Mucosa of descending colon (tissue), 3 donors: ENCODE measurements around the gene SAA4. TPM values are rescaled to one million over a fixed set of nuclear protein-coding genes. Genes with fewer than 3 reads are reported as not detected.

Source experiments
- ATAC-seq: fragments of 200-7000 bp; cut with Tn5 transposase; one replicate; pipeline ENCODE4 v1.9.1; 2020; ENCODE audit warnings: mild to moderate bottlenecking, moderate library complexity
- DNase-seq, 3 donors: peaks; one replicate each; pipeline ENCODE4 v3.0.0-alpha.2; 2020
- H3K36me3 ChIP-seq: fragments of 200-600 bp; one replicate; pipeline ENCODE4 v1.8.0; 2021; ENCODE audit warnings: low read depth, mild to moderate bottlenecking
- H3K4me1 ChIP-seq: fragments of 200-600 bp; one replicate; pipeline ENCODE4 v1.8.0; 2021; ENCODE audit warnings: low read depth, mild to moderate bottlenecking
- H3K4me3 ChIP-seq: fragments of 200-600 bp; one replicate; pipeline ENCODE4 v1.8.0; 2021; ENCODE audit warnings: mild to moderate bottlenecking
- H3K9me3 ChIP-seq: fragments of 200-600 bp; one replicate; pipeline ENCODE4 v1.8.0; 2021; ENCODE audit warnings: mild to moderate bottlenecking
- intact Hi-C, 2 donors: fragments of 100-400 bp; cut with DNase I in 1 of 2; cut with micrococcal nuclease in 1 of 2; formaldehyde crosslinking; loops; one replicate each; pipeline versions ENCODE4 v1.11.0 to v1.11.1; 2022; cut with DNase I, micrococcal nuclease
- long read RNA-seq, 2 donors: library from polyadenylated mRNA; unstranded; transcript quantifications; one replicate each; pipeline ENCODE4 v2.0.0, GENCODE V29; 2019 to 2021
- total RNA-seq, 3 donors: library from RNA; stranded (reverse); fragmentation: NEBNext Ultra II Directional in 2 of 3; extraction: Animal tissue kit (Norgen Biotek cat#: 25700) in 2 of 3; gene quantifications; one replicate each; pipeline versions ENCODE4 v1.2.1 to v1.2.4, GENCODE V29; 2021 to 2023
- TF ChIP-seq, protein P1 (sequence below): fragments of 200-600 bp; IDR thresholded peaks from one replicate; pipeline ENCODE4 v1.8.0; 2022; ENCODE audit warnings: antibody characterized with exemption, mild to moderate bottlenecking
- donor health status: DM: no; HTN: no; CAD: no; lungs with moderate emphysema.
- donor health status: DM: no; HTN: no; CAD: no.
- donor health status: DM: no; HTN: yes; CAD: no.

The SAA4 gene, protein sequence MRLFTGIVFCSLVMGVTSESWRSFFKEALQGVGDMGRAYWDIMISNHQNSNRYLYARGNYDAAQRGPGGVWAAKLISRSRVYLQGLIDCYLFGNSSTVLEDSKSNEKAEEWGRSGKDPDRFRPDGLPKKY
- not detected for total RNA-seq
- long read RNA-seq, donor 1 = 0 reads
- long read RNA-seq, donor 2 = 0 reads

DNA sequence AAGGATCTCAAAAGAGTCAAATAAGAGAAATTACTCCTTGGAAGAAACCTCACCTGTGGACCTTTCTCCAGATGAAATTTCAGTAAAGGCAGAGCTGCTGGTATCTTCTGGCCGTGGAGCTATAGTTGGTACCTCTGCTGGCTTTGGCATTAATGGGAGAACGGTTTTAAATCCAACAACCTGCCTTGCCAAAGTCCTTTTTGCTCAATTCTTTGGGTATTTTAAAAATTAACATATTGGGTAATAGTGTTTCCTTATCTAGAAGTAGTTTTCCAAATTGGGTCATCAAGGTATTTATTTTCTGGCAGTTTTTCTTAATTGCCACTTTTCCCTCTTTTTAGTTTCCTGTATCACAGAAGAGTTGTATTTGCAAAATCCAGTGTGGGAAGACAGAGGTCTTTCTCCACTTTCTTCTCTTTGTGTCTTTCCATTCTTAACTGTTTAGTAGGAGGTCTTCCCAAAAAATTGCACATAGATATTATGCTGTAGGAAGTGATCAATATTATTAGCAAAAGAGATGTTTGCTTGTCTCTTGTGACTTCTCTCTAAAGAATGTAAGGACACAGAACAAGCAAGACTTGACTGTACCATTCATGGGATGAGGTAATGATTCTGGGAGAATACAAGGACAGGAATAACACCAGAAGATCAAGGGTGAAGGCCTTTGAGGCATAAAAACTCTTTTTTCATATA lies at the start of gene SAA4:
SAA4 (minus strand) TSS at position 139 of the 693 bp plus-strand sequence. CDS start 876 bp downstream, outside the sequence.
- DNase-seq (no peak), ATAC-seq (no peak)
- intact Hi-C loops = no loop called here
- Histone ChIP-seq H3K4me1 (no peaks in the 10 kb centered on the region), H3K4me3 (no peak within 1 kb of the TSS), H3K36me3 (no peaks in the 10 kb centered on the region), H3K9me3 (no peaks in the 10 kb centered on the region)
- TF ChIP-seq, protein P1, sequence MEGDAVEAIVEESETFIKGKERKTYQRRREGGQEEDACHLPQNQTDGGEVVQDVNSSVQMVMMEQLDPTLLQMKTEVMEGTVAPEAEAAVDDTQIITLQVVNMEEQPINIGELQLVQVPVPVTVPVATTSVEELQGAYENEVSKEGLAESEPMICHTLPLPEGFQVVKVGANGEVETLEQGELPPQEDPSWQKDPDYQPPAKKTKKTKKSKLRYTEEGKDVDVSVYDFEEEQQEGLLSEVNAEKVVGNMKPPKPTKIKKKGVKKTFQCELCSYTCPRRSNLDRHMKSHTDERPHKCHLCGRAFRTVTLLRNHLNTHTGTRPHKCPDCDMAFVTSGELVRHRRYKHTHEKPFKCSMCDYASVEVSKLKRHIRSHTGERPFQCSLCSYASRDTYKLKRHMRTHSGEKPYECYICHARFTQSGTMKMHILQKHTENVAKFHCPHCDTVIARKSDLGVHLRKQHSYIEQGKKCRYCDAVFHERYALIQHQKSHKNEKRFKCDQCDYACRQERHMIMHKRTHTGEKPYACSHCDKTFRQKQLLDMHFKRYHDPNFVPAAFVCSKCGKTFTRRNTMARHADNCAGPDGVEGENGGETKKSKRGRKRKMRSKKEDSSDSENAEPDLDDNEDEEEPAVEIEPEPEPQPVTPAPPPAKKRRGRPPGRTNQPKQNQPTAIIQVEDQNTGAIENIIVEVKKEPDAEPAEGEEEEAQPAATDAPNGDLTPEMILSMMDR = no peak

DNA sequence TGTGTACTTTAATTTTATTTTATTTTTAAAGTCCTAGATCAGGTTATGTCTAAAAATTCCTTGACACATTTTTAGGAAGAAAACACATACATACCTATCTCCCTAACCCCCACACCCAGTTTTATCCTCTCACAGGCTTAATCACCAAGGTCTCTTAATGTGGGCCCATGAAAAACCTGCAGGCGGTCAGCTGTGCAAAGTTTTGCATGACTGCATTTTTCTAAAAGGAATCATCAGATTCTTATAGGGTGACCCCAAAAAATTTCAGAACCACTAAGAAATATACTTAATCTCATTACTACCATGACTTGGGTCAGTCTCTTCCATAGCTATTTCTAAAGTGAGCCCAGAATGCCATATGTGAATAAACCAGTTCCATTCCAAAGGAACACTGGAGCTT lies 49.2 kb upstream of the SAA4 start:
- H3K36me3 ChIP-seq = peaks cover 8% of the 10 kb centered on the region

DNA sequence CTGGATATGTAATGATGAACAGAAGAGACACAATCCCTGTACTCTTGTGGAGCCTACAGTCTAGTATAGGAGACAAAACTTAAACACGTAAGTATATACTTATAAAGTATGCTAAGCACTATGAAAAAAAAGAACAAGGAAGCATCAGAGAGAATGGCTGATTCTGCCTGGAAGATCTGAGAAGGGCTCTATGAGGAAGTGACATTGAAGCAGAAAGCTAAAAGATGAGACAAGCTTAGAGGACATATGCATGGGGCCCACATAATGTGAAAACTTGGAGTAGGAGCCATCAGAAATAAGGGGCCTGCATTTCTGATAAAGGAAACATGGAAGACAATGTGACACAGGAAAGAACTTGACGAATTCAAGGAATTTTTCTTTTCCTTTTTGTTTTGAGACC lies 46.0 kb upstream of the SAA4 start:
- intact Hi-C loops = no loop called here
- ATAC-seq = peak; percentile 19
- Histone ChIP-seq H3K36me3 (peaks cover 8% of the 10 kb centered on the region), H3K9me3 (no peaks in the 10 kb centered on the region), H3K4me3 (no peak overlapping the region), H3K4me1 (no peaks in the 10 kb centered on the region)
- no peak for DNase-seq
- TF ChIP-seq, protein P1 = no peak

More for the DNA sequence above, 49.2 kb upstream of the SAA4 start:
- Histone ChIP-seq H3K9me3 (no peaks in the 10 kb centered on the region), H3K4me1 (no peaks in the 10 kb centered on the region), H3K4me3 (no peak overlapping the region)
- no peak for DNase-seq
- TF ChIP-seq, protein P1 = no peak
- no peak for ATAC-seq
- intact Hi-C loops = no loop called here

DNA sequence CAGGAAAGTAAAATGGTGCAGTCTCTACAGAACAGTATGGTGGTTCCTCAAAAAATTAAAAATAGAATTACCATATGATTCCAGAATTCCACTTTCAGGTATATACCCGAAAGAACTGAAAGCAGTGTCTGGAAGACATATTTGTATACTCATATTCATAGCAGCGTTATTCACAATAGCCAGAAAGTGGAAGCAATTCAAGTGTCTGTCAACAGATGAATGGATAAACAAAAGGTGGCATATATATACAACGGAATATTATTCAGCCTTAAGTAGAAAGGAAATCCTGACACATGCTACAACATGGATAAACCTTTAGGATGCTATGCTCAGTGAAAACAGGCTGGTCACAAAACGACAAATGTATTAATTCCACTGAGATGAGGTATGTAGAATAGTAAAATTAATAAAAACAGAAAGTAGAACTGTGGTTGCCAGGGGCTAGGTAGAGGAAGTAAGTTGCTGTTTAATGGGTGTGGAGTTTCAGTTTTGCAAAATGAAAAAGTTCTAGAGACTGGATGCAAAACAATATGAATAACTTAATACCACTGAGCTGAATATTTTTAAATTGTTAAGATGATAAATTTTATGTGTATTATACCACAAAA lies 43.9 kb upstream of the SAA4 start:
- peak; percentile 31 for ATAC-seq
- Histone ChIP-seq H3K4me1 (no peaks in the 10 kb centered on the region), H3K9me3 (no peaks in the 10 kb centered on the region), H3K36me3 (peaks cover 5% of the 10 kb centered on the region), H3K4me3 (no peak overlapping the region)
- TF ChIP-seq, protein P1 = no peak
- intact Hi-C loops = no loop called here
- DNase-seq = no peak

DNA sequence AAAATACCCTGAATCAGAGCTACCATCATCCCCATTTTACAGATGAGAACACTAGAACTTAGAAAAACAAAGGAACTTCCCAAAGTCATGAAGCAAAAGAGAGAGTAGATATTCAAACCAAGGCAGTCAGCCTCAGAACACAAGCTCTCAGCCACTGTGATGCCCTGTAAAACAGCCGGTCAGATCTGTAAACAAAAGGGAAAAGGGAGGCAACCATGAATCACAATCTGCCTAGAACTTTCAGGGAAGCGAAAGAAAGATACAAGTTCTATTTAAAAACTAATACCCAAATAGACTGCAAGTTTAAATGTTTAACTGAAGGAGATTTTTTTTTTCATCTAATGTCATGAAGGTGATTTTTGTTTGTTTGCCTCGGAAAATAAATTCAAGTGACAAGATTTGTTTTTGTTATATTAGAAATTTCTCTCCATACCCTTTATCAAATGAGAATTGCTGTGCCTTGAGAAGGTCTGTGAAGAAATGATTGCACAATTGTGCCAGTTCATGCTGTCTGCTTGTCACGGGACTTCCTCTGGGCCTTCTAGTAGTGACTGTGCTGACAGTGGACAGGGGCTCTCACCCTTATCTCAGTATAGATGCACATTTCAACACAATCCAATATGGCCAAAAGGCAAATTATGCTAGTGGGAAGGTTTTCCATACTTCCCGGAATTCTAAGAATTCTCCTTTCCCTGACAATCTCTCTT lies 41.1 kb upstream of the SAA4 start:
- H3K9me3 ChIP-seq = no peaks in the 10 kb centered on the region
- TF ChIP-seq, protein P1 = no peak
- no peaks in the 10 kb centered on the region for H3K36me3 ChIP-seq
- peak in 1 of 3 donors; percentile 27 for DNase-seq
- intact Hi-C loops = no loop called here
- H3K4me1 ChIP-seq = no peaks in the 10 kb centered on the region
- H3K4me3 ChIP-seq = no peak overlapping the region
- ATAC-seq = no peak
